K562 (cell line): ENCODE results near the gene WFIKKN1. TPM values are rescaled to one million over a fixed set of nuclear protein-coding genes. Genes with fewer than 3 reads are reported as not detected.

Experiments
- ATAC-seq: fragments of 200-7000 bp; cut with Tn5 transposase; 3 replicates; pipeline ENCODE4 v1.9.1; 2020; ENCODE audit warnings: moderate library complexity
- BruUV-seq: library from RNA; stranded (reverse); fragments of 400-500 nt; replicated peaks from 2 replicates; lab custom pipeline; 2021; lab: Mats Ljungman, UMichigan
- CTCF ChIA-PET: fragments of 300-600 bp; formaldehyde crosslinking; extraction: SDS; loops from one replicate; lab custom pipeline; 2021; ENCODE audit warnings: low intra/inter-chr PET ratio; lab: Yijun Ruan, JAX
- POLR2A ChIA-PET: fragments of 300-600, 350-650 bp; sonication (Branson Sonifier 250); formaldehyde crosslinking; extraction: SDS; loops from one replicate; lab custom pipeline; 2021; ENCODE audit warnings: antibody characterized with exemption, inconsistent platforms; lab: Yijun Ruan, JAX
- DNase-seq, 4 experiments: peaks; one replicate each; pipeline versions ENCODE4 v3.0.0 to v3.0.0-alpha.2; 2011 to 2018; ENCODE audit warnings: low spot score in 3 of 4, mixed read lengths in 3 of 4; ENCODE audit errors: extremely low read depth in 1 of 4
- FAIRE-seq: peaks from 2 replicates; lab custom pipeline; 2011; peaks lifted over from hg19 to GRCh38; lab: Jason Lieb, UNC
- H2AFZ ChIP-seq: 2 replicates; pipeline ENCODE4 v1.6.0; 2011; ENCODE audit warnings: low read depth, low read length, control low read depth, inconsistent platforms
- H3K27ac ChIP-seq: fragments of 200-600 bp; 3 replicates; pipeline ENCODE4 v1.8.0; 2011; ENCODE audit warnings: low read depth, mild to moderate bottlenecking, control low read depth, inconsistent platforms, low read length, moderate library complexity, mixed read lengths; ENCODE audit errors: extremely low read depth
- H3K27me3 ChIP-seq, 2 experiments: fragments of 300-600 bp in 1 of 2; 2 replicates in 1 of 2; 3 replicates in 1 of 2; pipeline versions ENCODE4 v1.6.0 to v1.8.0; 2011; ENCODE audit warnings: inconsistent platforms in 2 of 2, low read length in 2 of 2, mild to moderate bottlenecking in 1 of 2, mixed read lengths in 1 of 2, moderate library complexity in 1 of 2; ENCODE audit not compliant: control insufficient read depth in 2 of 2, insufficient read depth in 2 of 2
- H3K36me3 ChIP-seq: fragments of 300-600 bp; 3 replicates; pipeline ENCODE4 v1.8.0; 2011; ENCODE audit warnings: mild to moderate bottlenecking, low read length, inconsistent platforms; ENCODE audit not compliant: control insufficient read depth, insufficient read depth
- H3K4me1 ChIP-seq, 2 experiments: fragments of 200-600 bp in 1 of 2; replicated peaks in 1 of 2; 2 replicates in 1 of 2; 3 replicates in 1 of 2; pipeline versions ENCODE4 v1.5.1 to v1.8.0; 2011; ENCODE audit warnings: inconsistent platforms in 2 of 2, low read length in 2 of 2, mild to moderate bottlenecking in 1 of 2, mixed read lengths in 1 of 2, moderate library complexity in 1 of 2; ENCODE audit not compliant: control insufficient read depth in 2 of 2, insufficient read depth in 2 of 2
- H3K4me2 ChIP-seq: 2 replicates; pipeline ENCODE4 v1.6.1; 2011; ENCODE audit warnings: low read length, control low read depth, inconsistent platforms, mixed read lengths; ENCODE audit not compliant: insufficient read depth
- H3K4me3 ChIP-seq: fragments of 200-600 bp; sonication (generic), shearing (Covaris generic); 2 replicates; pipeline ENCODE4 v1.5.1; 2016; ENCODE audit warnings: control low read depth, inconsistent platforms
- H3K79me2 ChIP-seq: fragments of 200-600 bp; 3 replicates; pipeline ENCODE4 v1.8.0; 2011; ENCODE audit warnings: low read length, inconsistent platforms; ENCODE audit not compliant: control insufficient read depth, insufficient read depth
- H3K9ac ChIP-seq, 2 experiments: 2 replicates each; pipeline versions ENCODE4 v1.6.0 to v1.6.1; 2011; ENCODE audit warnings: low read depth in 2 of 2, low read length in 2 of 2, control low read depth in 1 of 2, inconsistent platforms in 1 of 2, mild to moderate bottlenecking in 1 of 2, mixed read lengths in 1 of 2; ENCODE audit not compliant: insufficient read depth in 1 of 2
- H3K9me1 ChIP-seq: one replicate; pipeline ENCODE4 v1.6.0; 2011; ENCODE audit warnings: inconsistent platforms, mild to moderate bottlenecking, low read length, moderate library complexity; ENCODE audit not compliant: control insufficient read depth, insufficient read depth
- H3K9me3 ChIP-seq: replicated peaks from 2 replicates; pipeline ENCODE4 v1.5.1; 2011; ENCODE audit warnings: low read depth, low read length, inconsistent platforms; ENCODE audit not compliant: control insufficient read depth, insufficient read depth
- H4K20me1 ChIP-seq: replicated peaks from 2 replicates; pipeline ENCODE4 v1.6.1; 2011; ENCODE audit warnings: low read length, inconsistent platforms, mixed read lengths; ENCODE audit not compliant: control insufficient read depth, insufficient read depth
- ETV1 ChIP-seq: fragments of 450-650 bp; conservative IDR thresholded peaks from 2 replicates; pipeline ENCODE4 v1.6.1; 2016; ENCODE audit warnings: missing genetic modification characterization, control low read depth, low read depth, missing compliant biosample characterization
- IRF2 ChIP-seq: sonication (generic); formaldehyde crosslinking; IDR thresholded peaks from 2 replicates; pipeline ENCODE4 v1.8.1; 2022; ENCODE audit warnings: mild to moderate bottlenecking, missing genetic modification reagents
- RBM14 ChIP-seq: fragments of 200-400 bp; formaldehyde crosslinking; IDR thresholded peaks from 2 replicates; pipeline ENCODE4 v1.6.1; 2018; ENCODE audit warnings: low read depth, mild to moderate bottlenecking, low read length, moderate library complexity, borderline replicate concordance; ENCODE audit not compliant: insufficient read depth
- TAL1 ChIP-seq: fragments of 450-650 bp; IDR thresholded peaks from 2 replicates; pipeline ENCODE4 v1.6.1; 2016; ENCODE audit warnings: mild to moderate bottlenecking
- WGBS: fragments of 100-300 bp; shearing (Covaris generic); methylation state at CpG from one replicate; pipeline ENCODE4 v1.1.6; 2016; ENCODE audit warnings: low coverage, mixed read lengths; ENCODE audit not compliant: insufficient coverage; ENCODE audit errors: missing lambda C conversion rate; 5-methylcytosine and 5-hydroxymethylcytosine counted together
- in situ Hi-C: fragments of 300-500 bp; cut with MboI; formaldehyde crosslinking; loops from 4 replicates; pipeline ENCODE4 v1.15.0; 2018; ENCODE audit warnings: inconsistent platforms, mixed read lengths
- intact Hi-C: fragments of 100-400 bp; cut with micrococcal nuclease; formaldehyde crosslinking; loops from 2 replicates; pipeline ENCODE4 v1.14.2; 2022
- polyA plus RNA-seq, 8 experiments: library from polyadenylated mRNA; depleted of rRNA in 4 of 8; stranded (reverse) in 5 of 8; unstranded in 3 of 8; fragments of >200 nt; fragmentation: Nextera tagmentation in 2 of 8; fragmentation: Illumina TruSeq in 1 of 8; extraction: Ambion mirVana in 2 of 8; extraction: Trizol in 1 of 8; gene quantifications; 2 replicates each; pipeline versions ENCODE4 v1.2.1 to v1.2.3, GENCODE V29; 2011 to 2014; ENCODE audit warnings: inconsistent platforms in 1 of 8, missing spikeins in 1 of 8
- total RNA-seq, 7 experiments: library from RNA; depleted of rRNA in 6 of 7; stranded (reverse); fragments of >200 nt in 6 of 7; fragmentation: Illumina TruSeq in 2 of 7; extraction: Trizol in 2 of 7; gene quantifications; 2 replicates each; pipeline versions ENCODE4 v1.2.1 to v1.2.3, GENCODE V29; 2011 to 2021; ENCODE audit warnings: low replicate concordance in 1 of 7
- TF ChIP-seq, protein P1 (sequence below): sonication (generic); formaldehyde crosslinking; IDR thresholded peaks from 2 replicates; pipeline ENCODE4 v1.8.1; 2022; ENCODE audit warnings: missing genetic modification reagents
- TF ChIP-seq, protein P2 (sequence below): sonication (generic); formaldehyde crosslinking; IDR thresholded peaks from 2 replicates; pipeline ENCODE4 v1.9.0; 2022; ENCODE audit warnings: mild to moderate bottlenecking, missing genetic modification reagents

Gene WFIKKN1
- total and polyA plus RNA-seq, 9 of the 15 experiments (the other 6 are each of a cell fraction or from before 2014, with no cell fraction given): 0.14 to 1.1 (median 0.50) TPM; not detected in 4

DNA sequence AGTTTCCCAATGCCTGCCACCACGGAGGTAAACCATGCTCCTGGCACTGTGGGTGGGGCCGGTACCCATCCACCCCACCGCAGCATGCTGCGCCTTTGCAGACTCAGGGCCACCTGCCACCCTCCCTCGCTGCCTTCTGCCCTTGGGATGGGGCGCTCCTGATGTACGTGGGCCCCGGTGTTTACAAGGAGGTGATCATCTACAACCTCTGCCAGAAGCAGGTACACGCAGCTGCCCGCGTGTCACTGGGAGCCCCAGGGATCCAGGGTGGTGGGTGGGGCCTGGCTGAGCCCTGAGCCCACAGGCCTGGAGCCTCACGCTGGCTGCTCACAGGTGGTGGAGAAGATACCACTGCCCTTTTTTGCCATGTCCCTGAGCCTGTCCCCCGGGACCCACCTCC is 35.8 kb downstream of the WFIKKN1 start:
- no TSS peak for BruUV-seq
- ATAC-seq: no peak
- no peaks in the 10 kb centered on the region for H4K20me1 ChIP-seq
- peak overlapping the region in 1 of 2 experiments; percentile 98; a peak in 2 of 4 replicates for H3K9ac ChIP-seq
- H3K36me3 ChIP-seq: peaks cover 27% of the 10 kb centered on the region
- no peak for DNase-seq
- in situ Hi-C loops: loop anchor here (5.0 kb wide), 1 partner anchor 89 kb away; no protein-coding TSS in a partner anchor
- 82% methylated on average over 13 of the region's 13 CpGs for WGBS
- H3K27ac ChIP-seq: no peak overlapping the region
- POLR2A ChIA-PET: interaction anchor here (1.3 kb wide), 1 partner anchor 8 kb away, joined by 4 read pairs; the partner anchor contains the start of gene RHBDL1
- no peak overlapping the region for H3K4me3 ChIP-seq
- CTCF ChIA-PET: no interaction called here
- intact Hi-C loops: loop anchor here (5.0 to 10.0 kb wide), 2 partner anchors 89 to 272 kb away; partner anchors contain the start of gene NME4
- H2AFZ ChIP-seq: no peak overlapping the region
- no peaks in the 10 kb centered on the region for H3K9me3 ChIP-seq
- H3K79me2 ChIP-seq: peaks cover 25% of the 10 kb centered on the region
- no peak overlapping the region for H3K4me2 ChIP-seq
- FAIRE-seq: no peak
- no peaks in the 10 kb centered on the region for H3K9me1 ChIP-seq
- H3K4me1 ChIP-seq: peaks cover 11 to 93% of the 10 kb centered on the region in 2 experiments; a peak in 4 of 5 replicates
- TF ChIP-seq TAL1 (no peak), IRF2 (CRISPR knock-in tag) (peak; percentile 52; the same call in 1 of the 2 replicates)
- no peaks in the 10 kb centered on the region for H3K27me3 ChIP-seq

GRCh38 chr16:667113-667779 is 36.5 kb downstream of the WFIKKN1 start:
- 75% methylated on average over 21 of the region's 22 CpGs for WGBS
- Histone ChIP-seq H3K36me3 (peaks cover 34% of the 10 kb centered on the region), H3K79me2 (peaks cover 25% of the 10 kb centered on the region), H3K9me1 (no peaks in the 10 kb centered on the region), H3K4me1 (peaks cover 11 to 91% of the 10 kb centered on the region in 2 experiments; a peak in 4 of 5 replicates), H3K9me3 (no peaks in the 10 kb centered on the region), H3K4me3 (no peak overlapping the region), H3K27me3 (no peaks in the 10 kb centered on the region), H4K20me1 (no peaks in the 10 kb centered on the region), H2AFZ (peak overlapping the region; percentile 91), H3K27ac (peak overlapping the region; percentile 60), H3K4me2 (peak overlapping the region; percentile 55), H3K9ac (peak overlapping the region; percentile 88 to 98)
- no peak for DNase-seq
- CTCF ChIA-PET: interaction anchor here (1.5 kb wide), 1 partner anchor 31 kb away, joined by 7 read pairs; the partner anchor contains the start of gene METTL26
- POLR2A ChIA-PET: interaction anchor here (0.6 kb wide), 2 partner anchors 11 to 625 kb away, joined by 3 read pairs; no protein-coding TSS in a partner anchor
- in situ Hi-C loops (loop anchor here (5.0 kb wide), 1 partner anchor 90 kb away; no protein-coding TSS in a partner anchor), intact Hi-C loops (loop anchor here (5.0 to 10.0 kb wide), 2 partner anchors 90 to 272 kb away; partner anchors contain the start of gene NME4)
- no TSS peak for BruUV-seq
- no peak for FAIRE-seq
- no peak for ATAC-seq
- TF ChIP-seq, protein P1, sequence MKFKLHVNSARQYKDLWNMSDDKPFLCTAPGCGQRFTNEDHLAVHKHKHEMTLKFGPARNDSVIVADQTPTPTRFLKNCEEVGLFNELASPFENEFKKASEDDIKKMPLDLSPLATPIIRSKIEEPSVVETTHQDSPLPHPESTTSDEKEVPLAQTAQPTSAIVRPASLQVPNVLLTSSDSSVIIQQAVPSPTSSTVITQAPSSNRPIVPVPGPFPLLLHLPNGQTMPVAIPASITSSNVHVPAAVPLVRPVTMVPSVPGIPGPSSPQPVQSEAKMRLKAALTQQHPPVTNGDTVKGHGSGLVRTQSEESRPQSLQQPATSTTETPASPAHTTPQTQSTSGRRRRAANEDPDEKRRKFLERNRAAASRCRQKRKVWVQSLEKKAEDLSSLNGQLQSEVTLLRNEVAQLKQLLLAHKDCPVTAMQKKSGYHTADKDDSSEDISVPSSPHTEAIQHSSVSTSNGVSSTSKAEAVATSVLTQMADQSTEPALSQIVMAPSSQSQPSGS: no peak
- TF ChIP-seq RBM14: no peak
- no peak for TF ChIP-seq ETV1 (tag)
- TF ChIP-seq, protein P2, sequence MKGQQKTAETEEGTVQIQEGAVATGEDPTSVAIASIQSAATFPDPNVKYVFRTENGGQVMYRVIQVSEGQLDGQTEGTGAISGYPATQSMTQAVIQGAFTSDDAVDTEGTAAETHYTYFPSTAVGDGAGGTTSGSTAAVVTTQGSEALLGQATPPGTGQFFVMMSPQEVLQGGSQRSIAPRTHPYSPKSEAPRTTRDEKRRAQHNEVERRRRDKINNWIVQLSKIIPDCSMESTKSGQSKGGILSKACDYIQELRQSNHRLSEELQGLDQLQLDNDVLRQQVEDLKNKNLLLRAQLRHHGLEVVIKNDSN (CRISPR knock-in tag): peak; percentile 24
